Measurements from ENCODE around the gene FBLL1. TPM values are rescaled to one million over a fixed set of nuclear protein-coding genes. Genes with fewer than 3 reads are reported as not detected.

The FBLL1 gene
- 0.44 and 1.7 TPM in 2 replicates for total RNA-seq

DNA sequence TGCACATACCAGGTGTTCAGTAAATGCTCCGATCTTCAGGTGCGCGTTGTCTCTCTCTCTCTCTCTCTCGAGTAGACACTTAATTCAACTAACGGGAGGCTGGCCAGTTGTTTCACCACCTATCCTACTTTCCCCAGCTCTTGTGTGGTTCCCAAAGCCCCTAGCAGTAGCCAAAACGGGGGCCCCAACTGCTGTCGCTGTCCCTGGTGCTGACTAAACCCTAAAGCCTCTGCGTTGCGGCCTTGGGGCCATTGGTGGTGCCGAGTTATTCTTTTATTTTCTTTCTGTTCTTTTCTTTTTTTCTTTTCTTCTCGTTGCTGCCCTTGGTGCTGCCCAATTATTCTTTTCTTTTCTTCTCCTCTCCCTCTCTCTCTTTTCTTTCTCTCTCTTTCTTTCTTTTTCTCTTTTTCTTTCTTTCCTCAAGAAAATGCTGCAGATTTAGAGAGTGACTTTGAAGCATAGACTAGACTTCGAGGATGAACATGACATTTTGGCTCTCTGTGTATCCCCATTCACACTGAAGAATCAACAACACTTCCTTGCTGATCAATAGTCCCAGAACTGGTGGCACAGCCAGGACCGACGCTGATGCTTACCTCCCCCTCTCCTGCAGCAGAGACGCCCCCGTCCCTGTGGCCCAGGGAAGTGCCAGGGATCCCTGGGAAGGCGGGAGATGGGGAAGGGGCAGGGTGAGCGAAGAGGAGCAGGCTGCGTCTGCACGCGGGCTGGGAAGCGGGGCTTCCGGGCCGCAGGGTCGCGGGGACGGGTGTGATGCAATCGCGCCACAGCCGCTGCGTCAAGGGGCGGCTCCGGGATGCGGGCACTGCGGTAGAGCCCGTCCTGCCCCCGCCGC lies at the start of gene FBLL1:
Gene FBLL1, plus strand, starts transcription at position 785 of the 853 bp plus-strand sequence. CDS start 200 bp downstream, outside the sequence.

GRCh38 chr5:168486136-168486879 lies 42.8 kb upstream of the FBLL1 start, which contains the start of gene RARS1:
TSS of gene RARS1 (plus strand) at chr5:168486471. CDS start at chr5:168486499, 28 bp downstream.

GRCh38 chr5:168578538-168579487 lies 49.7 kb downstream of the FBLL1 start, which contains the start of gene PANK3:
TSS of gene PANK3 (minus strand) at chr5:168579368. CDS start at chr5:168579283, 85 bp downstream.

Other genes starting within 250 kb of the FBLL1 start
- gene WWC1, start 237.7 kb upstream of the FBLL1 start, total RNA-seq, result 0.58 and 2.3 TPM in 2 replicates
- gene RARS1, start 42.8 kb upstream of the FBLL1 start, total RNA-seq, result 153 and 239 TPM in 2 replicates
- gene PANK3, start 50.1 kb downstream of the FBLL1 start, total RNA-seq, result 23.7 and 30.4 TPM in 2 replicates

Data from smooth muscle cell of trachea (primary cell).